ENCODE data around the gene RGS12.

RGS12 gene

DNA sequence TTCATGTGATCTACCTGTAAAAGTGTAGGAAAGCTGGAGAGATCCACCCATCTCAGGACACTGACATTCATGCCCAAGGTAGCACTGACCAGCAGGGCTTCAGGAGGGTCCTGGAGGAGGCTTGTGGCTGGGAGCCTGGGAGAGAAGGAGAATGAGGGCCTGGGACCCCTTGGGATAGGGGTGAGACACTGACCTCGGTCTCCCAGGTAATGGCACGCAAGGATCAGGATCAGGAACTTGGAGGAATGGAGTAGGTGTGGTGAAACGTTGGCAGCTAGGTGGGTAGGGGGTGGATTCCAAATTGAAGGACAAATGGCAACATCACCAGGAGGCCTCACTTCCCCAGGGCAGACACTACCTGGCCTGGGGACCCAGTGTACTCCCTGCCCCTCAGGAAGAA, 12.4 kb upstream of the RGS12 start:
- no peak for DNase-seq (ENCODE audit: low read depth)

DNA sequence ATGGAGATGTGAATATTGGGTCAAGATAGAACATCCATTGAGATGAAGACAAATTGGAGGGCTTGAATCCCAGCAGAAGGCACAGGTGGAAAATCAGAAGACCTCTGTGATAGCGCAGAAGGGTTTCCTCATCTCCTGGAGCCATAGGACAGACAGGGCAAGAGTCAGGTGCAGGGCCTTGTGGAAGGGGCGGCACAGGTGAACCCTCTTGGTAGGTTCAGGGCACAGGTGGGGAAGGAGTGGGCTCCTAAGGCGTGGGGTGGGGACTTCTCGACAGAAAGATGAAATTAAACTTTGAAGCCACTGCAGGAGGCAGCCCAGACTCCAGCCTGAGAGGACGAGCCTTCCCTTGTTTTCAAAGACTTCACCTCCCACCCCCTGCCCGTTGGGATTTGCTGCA, 9.3 kb upstream of the RGS12 start:
- no peak for DNase-seq (ENCODE audit: low read depth)

DNA sequence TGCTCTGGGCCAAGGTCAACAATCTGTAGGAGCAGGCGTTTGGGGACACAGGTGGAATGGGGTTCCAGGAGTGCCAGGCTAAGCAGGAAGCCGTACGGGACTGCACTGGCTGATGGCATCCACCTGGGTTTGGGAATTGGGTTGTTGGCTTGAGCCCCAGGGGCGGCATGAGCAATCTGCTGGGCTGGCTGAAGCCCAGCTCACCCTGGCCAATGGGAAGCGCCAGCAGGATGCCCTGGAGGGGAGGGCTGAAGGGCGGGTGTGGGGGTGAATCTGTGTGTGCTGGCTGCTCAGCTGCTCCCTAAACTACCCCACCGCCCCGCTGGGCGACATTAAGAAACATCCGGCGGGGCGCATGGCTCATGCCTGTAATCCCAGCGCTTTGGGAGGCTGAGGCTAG, 8.9 kb upstream of the RGS12 start:
- no peak for DNase-seq (ENCODE audit: low read depth)

DNA sequence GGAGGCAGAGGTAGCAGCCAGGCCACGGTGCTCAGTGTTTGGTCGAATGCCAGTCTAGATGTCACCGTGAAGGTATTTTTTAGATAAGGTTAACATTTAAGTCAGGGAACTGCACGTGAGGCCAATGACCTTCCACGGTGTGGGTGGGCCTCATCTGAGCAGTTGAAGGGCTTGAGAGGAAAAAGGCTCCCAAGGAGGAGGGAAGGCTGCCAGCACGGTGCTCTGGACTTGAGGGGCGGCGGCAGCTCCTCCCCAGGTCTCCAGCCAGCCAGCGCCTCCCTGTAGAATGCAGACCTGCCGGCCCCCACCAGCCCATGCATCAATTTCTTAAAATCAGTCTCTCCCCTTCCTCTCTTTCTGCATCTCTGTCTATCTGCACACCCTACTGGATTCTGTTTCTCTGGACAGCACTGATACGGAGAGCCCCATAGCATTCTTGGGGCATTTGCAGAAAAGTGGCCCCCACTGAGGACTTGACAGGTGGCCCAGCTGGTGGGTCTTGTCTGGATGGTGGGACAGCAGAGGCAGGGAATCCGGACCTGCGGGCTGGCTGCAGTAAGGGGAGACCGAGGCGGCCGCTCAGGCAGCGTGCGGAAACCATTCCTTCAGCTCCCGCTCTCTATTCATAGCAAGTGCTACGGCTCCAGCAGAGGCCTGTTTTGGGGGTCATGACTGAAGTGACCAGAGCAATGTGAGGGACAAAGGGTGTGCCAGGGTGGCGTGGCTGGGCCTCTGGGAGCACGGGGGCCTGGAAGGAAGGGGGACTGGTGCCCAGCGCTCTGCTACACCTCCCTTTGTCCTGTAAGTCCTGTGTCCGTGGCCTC, 7.9 kb upstream of the RGS12 start:
- DNase-seq (ENCODE audit: low read depth), result no peak

DNA sequence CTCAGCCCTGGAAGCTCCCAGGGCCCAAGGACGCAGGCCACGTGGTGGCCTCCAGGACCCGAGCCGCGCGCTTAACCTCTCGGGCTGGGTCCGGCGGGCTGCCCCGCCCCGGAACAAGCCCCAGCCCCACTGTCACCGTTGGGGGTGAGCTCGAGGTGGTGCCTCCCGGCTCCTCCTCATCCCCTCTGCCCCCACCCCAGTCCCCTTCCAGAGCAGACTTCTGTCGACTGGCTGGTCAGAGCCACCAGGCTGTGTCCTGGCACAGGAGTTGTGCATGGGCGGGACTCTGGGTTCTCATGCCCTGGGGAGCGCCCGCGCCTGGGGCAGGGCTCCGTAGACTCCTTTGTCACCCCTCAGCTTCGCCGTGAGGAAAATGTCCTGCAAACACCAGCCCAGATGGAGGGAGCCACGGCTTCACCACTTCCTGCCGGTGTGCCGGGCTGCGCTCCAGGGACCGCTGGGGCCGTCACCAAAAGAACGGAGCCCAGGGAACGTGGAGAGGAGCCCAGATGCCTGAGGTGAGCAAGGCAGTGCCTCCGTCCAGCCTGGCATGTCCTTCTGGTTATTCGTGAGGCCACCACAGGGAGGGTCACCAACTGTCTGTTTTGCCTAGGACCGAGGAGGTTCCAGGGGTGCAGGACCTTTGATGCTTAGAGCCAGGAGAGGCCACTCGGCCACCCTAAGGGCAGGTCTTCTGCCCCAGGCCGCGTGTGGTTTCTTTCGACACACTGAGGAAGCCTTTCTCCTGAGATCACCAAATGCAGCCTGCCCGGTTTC, 7.1 kb upstream of the RGS12 start:
- no peak for DNase-seq (ENCODE audit: low read depth)

DNA sequence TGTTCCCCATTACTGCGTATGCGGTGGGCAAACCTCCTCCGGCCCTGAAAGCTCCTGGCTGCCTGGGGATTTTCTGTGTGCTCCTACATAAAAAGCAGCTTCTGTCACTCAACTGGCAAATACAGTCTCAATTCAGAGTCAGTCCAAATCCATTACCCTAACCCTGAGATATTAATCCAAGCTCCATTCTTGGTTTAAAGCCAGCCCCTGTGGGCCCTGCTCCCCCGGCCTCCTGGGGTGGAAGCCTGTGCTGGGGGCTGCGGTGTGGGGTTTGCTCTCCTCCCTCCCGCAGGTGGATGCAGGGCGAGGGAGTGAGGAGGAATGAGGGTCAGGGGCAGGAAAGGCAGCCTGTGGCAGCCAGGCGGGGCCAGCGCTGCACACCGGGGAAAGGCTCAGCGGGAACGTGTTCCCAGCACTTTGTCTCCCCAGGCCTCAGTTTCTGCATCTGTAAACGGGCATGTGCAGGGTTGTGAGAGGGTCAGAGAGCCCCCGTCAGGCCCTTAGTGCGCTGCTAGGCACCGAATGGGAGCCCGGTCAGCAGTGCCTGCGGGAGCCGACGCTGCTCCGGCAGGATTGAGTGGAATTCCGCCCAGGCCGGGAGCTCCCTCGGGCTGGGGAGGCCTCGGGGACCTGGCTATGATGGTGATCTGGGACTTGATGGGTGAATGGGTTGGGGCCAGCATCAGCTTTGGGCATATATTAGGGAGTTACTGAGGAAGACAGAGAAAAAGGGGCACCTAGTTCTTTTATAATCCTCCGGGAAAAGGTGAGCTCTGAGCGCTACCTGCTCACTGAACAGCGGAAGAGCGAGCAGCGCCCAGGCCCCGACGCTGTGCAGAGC, 6.3 kb upstream of the RGS12 start:
- DNase-seq (ENCODE audit: low read depth), result no peak

DNA sequence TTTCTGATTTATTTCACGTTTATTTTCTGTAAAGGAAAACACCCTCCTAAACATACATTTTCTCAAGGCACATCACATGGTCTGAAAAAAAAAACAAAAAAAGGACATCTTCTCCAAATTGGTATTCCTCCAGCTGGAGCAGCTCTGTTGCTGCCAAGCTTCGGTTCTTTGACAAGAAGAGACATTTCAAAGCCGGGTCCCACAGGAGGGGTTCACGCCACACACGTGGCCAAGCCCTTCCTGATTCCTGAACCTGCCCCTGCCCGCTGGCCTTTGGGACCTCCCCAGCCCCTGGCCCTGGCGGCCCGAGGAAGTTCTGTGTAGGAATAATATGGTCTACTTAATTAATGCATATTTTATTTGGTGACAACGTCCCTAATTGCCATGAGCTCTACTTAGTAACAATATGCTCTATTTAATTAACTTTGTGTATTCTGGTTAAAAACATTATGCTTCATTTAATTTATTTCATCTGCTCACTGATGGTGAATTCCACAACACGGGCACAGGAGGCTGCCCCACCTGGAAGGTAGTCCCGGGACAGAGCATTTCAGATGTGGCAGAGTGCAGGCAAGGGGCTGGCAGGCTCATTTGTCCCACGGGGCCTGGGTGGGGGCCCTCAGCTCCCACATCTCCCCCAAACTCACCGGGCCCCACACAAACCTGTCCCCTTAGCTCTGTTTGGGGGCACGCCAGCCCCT, 5.4 kb upstream of the RGS12 start:
- DNase-seq (ENCODE audit: low read depth), result no peak

DNA sequence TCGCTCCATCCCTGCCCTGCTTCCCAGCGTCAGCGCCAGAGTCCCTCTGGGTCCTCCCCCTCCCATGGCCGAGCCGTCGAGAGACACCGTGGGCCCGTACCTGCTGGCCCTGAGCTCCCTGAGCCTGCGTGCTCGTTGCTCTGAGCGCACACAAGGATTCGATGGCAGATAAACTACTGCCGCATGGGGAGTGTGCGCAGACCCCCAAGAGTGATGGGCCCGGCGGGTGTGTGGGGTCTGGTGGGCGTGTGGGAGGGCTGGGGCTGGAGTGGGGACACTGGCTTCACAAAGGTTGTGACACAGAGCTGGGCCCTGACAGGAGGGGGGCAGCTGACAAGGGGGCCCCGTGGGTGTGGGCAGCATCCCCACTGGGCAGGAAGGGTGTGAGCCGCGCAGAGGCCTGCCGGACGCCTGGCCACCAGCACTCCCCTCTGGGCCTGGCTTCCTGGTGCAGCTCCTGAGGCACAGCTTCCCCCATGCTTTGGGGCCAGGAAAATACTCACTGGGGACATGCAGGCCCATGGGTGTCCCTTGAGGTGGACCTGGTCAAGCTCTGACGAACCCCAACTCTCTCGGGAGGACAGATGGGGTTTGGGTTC, 4.8 kb upstream of the RGS12 start:
- DNase-seq (ENCODE audit: low read depth), result no peak

DNA sequence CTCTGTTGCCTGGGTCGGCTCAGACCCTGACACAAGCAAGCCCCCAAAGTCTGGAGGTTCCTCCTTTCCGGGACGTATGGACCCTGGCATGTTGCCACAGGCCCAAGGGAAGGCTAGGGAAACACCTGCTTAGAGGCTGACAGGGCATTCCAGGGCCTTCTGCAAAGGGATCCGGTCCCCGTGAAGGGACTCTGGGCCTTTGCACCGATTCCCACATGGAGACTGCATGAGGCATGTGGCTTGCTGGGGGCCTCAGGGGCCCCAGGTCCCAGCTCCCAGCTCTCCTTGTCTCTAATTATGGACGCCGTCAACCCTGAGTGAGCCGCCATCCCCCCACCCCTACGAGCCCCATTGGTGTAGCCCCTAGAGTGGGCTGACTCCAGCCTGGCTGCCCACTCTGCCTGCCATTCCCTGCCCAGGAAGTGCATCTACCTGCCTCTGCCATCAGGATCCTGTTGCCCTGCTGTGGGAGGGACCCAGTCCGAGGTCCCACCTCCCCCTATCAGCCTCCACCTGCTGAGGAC, 4.2 kb upstream of the RGS12 start:
- no peak for DNase-seq (ENCODE audit: low read depth)

DNA sequence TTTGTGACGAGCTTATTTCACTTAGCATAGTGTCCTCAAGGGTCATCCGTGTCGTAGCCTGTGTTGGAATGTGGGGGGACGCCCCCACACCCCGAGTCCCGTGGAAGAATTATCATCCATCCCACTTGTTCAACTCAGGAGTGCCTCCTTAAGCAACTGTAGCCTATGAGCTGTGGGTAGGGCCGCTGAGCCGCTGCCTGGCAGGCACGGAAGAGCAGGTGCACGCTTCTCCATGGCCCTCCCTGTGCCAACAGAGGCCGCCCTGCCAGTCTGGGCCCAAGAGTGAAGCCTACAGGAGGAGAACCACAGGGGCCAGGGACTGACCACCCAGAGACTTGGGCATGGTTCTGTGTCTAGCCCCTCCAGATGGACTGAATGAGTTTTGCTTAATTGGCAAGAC, 2.3 kb upstream of the RGS12 start:
- DNase-seq (ENCODE audit: low read depth), result no peak

DNA sequence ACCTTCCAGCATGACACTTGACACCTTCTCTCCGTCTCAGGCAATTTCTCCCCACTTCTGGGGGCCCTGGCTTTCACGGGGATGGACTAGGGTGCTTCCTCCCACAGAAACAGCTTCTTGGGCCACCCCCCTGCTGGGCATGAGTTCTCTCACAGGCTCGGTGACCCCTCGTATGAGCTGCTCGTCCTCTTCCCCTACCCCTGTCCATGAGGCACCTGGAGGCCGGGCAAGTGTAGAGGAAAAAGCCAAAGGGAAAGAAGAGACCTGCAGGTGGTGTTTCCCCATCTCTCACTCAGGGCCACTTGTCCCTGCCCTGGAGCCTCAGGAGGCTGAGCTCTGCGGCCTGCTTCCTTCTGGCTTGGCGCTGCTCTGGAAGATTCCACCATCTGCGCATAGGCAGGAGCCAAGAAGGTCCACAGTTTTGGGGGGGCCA, 1.9 kb upstream of the RGS12 start:
- no peak for DNase-seq (ENCODE audit: low read depth)

DNA sequence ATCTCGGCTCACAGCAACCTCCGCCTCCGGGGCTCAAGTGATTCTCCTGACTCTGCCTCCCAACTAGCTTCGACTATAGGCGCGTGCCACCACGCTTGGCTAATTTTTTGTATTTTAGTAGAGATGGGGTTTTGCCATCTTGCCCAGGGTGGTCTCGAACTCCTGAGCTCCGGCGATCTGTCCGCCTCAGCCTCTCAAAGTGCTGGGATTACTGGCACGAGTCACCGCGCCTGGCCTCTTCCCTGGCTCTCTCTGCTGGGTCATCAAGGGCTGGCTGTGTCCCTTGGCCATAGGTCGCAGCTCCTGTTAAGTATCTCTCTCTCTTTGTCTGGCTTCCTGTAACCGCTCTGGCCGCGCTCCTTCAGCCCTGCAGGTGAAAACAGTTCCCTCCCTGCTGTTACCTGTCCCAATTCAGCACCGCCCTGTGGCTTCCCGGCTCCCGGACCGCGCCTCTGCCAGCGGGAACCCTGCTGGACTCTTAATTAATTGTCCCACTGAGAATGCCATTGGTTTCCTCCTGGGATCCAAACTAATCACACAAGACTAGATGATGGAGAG, 1.3 kb upstream of the RGS12 start:
- no peak for DNase-seq (ENCODE audit: low read depth)

DNA sequence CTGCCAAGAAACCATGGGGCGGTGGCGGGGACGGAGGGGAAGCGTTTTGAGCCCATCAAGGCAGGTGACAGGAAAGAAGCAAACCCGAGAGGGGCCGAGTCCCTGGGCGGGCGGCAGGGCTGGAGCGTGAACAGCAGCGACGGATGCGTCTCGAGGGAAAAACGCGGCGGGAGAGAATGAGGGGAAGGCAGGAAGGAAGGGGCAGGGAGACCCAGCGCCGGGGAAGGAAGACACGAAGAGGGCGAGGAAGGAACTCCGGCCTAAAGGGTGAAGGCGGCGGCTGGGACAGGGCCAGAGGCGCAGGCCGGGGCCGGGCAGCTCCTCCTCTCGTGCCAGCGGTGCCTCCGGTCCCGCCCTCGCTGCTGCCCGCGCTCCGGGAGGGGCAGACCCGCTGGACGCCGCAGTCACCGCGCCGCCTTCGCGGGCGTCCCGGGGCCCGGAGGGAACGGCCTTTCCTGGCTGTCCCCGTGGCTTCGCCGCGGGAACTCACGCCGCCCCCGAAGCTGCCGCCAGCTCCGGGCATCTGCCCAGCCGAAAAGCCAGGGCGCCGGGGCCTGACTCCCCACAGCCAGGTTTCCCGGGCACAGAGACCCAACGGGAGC, 751 bp upstream of the RGS12 start:
- no peak for DNase-seq (ENCODE audit: low read depth)

DNA sequence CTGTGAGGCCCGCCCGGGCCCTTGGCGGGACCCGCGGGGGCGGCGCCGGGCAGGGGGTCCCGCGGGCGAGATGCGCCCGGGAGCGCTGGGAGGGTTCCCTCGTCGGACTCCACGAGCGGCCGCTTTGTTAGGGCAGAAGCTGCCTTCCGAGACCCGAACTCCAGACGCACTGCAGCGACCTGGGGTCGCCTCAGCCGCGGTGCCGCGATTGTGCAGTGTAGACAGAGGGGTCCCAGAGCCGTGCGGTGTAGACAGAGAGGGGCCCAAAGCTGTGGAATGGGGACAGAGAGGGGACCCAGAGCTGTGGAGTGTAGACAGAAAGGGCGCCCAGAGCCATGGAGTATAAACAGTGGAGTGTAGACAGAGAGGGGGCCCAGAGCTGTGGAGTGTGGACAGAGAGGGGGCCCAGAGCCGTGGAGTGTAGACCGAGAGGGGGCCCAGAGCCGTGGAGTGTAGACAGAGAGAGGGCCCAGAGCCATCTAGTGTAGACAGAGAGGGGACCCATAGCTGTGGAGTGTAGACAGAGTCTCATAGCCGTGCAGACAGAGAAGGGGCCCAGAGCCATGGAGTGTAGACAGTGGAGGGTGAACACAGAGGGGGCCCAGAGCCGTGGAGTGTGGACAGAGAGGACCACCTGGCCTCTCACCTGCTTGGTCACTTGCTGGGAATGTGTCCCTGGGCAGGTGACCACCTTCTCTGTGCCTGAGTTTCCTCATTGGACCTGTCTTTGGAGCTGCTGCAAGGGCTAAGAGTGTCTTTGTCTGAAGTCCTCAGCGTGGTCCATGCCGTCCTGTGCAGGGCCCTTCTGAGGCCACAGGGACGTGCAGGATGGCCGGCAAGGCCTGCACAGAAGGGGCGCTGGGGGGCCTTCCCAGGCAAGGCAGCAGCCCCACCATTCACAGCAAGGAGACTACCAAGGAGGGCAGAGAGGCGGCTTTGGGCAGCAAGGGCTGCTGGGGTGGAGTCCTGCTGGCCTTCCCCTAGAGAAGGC, 875 bp downstream of the RGS12 start:
- no peak for DNase-seq (ENCODE audit: low read depth)

DNA sequence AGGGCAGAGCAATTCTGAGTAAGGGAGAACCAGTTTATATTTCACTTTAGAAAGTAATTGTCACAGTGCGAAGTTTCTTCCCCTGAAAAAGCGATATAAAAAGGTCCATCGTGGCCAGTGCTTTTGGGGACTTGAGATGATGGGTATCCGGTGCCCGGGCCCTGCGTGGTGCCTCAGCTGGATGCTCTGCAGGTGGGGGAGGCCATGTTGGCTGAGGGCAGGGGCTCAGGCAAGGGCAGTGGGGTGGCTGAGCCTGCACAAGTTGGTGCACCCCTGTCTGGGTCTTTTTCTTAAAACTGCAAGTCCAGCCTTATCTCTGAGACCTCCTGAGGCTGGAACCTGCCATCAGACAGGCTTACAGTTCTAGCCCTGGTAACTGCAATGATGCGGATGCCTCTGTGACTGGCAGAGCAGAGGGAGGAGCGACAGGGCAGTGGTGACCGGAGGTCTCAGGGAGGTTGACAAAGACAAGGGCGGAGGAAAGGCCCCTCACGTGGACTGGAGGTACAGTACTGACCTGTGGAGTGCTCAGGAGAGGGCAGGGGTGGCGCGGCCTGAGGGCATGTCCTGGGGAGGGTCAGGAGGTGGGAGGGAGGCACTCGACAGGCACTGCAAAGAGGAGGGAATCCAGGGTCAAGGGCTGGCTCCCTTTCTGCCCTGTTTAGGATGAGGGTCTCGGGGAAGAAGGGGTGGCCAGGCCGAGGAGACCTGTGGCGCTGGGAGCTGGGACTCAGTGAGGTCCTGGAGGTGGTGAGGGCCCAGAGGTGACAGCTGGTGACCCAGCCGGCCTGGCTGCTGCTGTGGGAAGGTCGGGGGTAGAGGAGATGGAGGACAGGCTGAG, 1.8 kb downstream of the RGS12 start:
- no peak for DNase-seq (ENCODE audit: low read depth)

DNA sequence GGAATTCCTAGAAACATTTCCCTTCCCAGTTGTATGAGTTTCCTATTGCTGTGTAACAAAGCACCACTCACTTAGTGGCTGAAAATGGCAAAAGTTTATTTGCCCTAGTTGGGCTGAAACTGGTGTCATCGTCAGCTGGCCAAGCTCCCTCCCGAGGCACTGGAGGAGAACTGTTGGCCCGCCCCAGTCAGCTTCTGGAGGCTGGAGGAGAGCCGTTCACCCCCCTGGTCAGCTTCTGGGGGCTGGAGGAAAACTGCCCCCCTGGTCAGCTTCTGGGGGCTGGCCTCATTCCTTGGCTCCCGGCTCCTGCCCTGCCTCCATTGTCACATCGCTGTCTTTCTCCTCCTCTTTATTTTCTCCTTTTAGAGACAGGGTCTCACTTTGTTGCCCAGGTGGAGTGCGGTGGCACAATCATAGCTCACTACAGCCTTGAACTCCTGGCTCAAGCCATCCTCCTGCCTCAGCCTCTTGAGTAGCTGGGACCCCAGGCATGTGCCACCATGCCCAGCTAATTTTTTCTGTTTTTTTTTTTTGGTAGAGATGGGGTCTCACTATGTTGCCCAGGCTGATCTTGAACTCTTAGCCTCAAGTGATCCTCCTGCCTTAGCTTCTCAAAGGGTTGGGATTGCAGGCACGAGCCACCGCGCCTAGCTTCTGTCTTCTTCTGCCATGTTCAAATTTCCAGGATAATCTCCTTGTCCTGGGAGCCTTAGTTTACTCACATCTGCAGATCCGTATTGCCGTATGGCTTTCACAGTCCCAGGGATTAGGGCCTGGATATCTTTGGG, 3.2 kb downstream of the RGS12 start:
- no peak for DNase-seq (ENCODE audit: low read depth)

DNA sequence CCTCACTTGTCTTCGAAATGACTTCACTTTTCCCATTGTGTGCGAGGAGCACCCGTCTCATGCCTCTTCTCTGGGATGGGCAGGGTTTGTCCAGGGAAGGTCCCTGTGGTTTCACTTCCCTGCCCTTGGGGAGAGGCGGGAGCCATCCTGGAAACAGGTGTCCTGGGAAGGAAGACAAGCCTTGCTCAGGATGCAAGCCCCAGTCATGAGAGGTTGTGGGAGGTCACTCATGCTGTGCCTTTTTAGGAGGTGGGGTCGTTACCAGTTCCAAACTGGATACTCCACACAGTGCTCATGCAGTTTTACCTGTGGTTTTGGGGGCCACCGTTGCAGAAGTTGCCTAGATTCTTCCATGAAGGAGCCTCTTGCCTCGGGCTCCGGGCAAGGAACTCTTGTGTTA, 3.8 kb downstream of the RGS12 start:
- no peak for DNase-seq (ENCODE audit: low read depth)

All from T follicular helper cell (primary cell).